GM20431 (cell line): Measurements from ENCODE around the gene DVL3.
"Not testable (repeated sequence)": the region's sequence is repeated elsewhere in the genome, so short reads cannot be mapped to it uniquely, and the experiment has no call there.

Experiments
- in situ Hi-C: fragments of 300-500 bp; cut with MseI, MboI; formaldehyde crosslinking; loops from one replicate; pipeline ENCODE4 v1.15.0; 2020; ENCODE audit warnings: low sequenced_read_pairs; ENCODE audit not compliant: unreplicated experiment

DVL3 gene

GRCh38 chr3:184154885-184155643 is at the start of gene DVL3:
Gene DVL3 (plus strand): TSS chr3:184155377. CDS start chr3:184155636, 259 bp downstream.
- in situ Hi-C loops = no loop called here

- in situ Hi-C loops = no loop called here
These were observed 44.9 kb upstream of the DVL3 start for GRCh38 chr3:184110316-184110725.

- in situ Hi-C loops = no loop called here
These were observed 39.2 kb upstream of the DVL3 start for GRCh38 chr3:184116017-184116416.

DNA sequence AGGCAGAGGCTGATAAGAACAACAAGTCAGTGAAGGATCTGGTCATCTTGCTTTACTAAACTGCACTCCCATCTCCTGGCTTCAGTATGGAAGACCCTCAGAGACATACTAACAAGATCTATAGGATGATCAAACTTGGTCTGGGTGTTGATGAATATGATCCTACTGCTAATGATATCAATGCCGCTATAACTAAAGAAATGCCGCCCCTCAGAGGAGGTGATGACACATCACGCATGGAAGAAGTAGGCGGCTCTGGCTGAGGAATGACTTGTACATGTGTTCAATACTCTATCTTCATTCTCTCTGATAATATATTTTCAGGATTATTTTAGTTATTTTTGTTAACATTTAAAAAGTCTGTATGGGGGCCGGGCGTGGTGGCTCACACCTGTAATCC is 37.5 kb upstream of the DVL3 start:
- in situ Hi-C loops = no loop called here

GRCh38 chr3:184121031-184121430 is 34.1 kb upstream of the DVL3 start:
- in situ Hi-C loops = not testable (repeated sequence)

- in situ Hi-C loops = no loop called here
These were observed 29.2 kb upstream of the DVL3 start for GRCh38 chr3:184126006-184126405.

DNA sequence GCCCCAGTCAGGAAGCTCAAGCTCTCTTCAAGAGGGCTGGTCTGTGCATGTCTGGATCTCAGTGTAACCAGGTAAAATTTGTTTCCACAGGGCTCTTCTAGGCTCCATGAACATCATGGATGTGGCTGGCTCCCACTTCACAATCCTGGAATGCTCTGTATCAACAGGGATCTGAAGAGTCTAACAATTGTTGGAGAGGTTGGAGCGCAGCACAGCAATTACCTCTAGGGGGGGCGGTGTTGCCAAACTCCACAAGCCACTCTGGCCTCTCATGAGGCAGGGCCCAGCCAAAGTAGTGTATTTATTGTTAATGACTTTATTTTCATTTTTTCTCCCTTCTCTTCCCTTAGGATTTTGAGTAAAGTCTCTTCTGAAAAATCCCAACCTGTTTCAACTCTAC is 26.2 kb upstream of the DVL3 start:
- in situ Hi-C loops = no loop called here

GRCh38 chr3:184132945-184133344 is 22.2 kb upstream of the DVL3 start:
- in situ Hi-C loops = no loop called here

GRCh38 chr3:184133840-184134745 is 21.1 kb upstream of the DVL3 start:
- in situ Hi-C loops = no loop called here

- in situ Hi-C loops = no loop called here
These were observed 20.4 kb upstream of the DVL3 start for GRCh38 chr3:184134746-184135148.

DNA sequence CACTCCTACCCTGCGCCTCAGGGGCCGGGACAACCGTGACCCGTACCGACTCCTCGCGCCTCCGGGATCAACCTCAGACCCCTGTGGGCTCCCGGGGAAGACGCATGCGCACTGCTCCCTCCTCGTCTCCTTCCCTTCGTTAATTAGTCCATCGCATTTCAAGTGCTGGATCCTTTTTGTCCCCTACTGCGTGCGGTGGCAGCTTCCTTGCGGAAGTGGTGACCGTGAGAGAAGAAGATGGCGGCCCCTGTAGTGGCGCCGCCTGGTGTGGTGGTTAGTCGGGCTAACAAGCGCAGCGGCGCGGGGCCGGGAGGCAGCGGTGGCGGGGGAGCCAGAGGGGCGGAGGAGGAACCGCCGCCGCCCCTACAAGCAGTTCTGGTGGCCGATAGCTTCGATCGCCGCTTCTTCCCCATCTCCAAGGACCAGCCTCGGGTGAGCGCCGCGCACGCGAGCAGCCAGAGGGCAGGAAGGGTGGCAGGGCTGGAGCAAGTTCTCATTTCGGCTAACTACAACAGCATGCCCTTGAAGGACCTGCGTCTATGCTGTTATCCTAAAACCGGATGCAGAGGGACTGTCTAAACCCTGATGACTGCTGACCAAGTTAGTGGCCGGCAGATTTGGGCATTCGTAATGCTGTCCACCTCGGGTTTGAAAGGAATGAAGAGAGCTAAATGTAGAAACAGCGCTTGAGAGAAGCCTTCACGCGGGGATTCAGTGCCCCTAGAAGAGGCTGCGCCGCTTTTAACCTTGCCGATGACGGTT is 19.8 kb upstream of the DVL3 start, which contains the start of gene EIF2B5:
TSS of gene EIF2B5 (plus strand) at position 210 of the 762 bp plus-strand sequence. CDS start at position 238, 28 bp downstream.
- in situ Hi-C loops = no loop called here

GRCh38 chr3:184135911-184136260 is 19.3 kb upstream of the DVL3 start:
- in situ Hi-C loops = no loop called here

- in situ Hi-C loops = no loop called here
These were observed 14.7 kb upstream of the DVL3 start for GRCh38 chr3:184140436-184140835.

GRCh38 chr3:184142199-184142598 is 13.0 kb upstream of the DVL3 start:
- in situ Hi-C loops = no loop called here

DNA sequence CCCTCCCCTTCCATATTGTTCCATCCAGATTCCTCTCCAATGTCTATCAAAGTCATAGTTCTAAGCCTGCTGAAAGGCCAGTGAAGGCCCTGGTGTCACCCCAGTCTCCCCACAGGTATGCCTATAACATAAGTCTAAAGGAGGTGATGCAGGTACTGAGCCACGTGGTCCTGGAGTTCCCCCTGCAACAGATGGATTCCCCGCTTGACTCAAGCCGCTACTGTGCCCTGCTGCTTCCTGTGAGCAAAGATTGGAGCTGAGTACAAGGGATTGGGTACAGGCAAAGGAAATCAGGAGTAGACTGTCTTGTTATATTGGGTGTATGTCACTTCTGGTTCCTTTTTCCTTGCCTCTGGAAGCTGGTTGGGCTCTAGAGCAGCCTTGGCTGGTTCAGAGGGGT is 11.8 kb upstream of the DVL3 start:
- in situ Hi-C loops = no loop called here

DNA sequence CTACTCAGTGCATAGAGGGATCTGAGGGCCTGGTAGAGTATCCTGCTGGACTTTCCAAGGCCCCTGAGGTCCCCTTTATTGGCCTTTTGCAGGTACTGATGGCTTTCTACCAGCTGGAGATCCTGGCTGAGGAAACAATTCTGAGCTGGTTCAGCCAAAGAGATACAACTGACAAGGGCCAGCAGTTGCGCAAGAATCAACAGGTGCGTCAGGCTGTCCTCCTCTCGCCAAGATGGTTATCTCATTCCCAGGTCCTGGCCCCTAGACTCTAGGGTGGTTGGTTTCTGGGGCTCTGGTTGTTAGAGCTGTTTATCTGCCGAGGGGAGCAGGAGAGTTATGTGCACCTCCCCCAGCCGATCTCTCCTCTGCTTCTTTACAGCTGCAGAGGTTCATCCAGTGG is 10.7 kb upstream of the DVL3 start:
- in situ Hi-C loops = no loop called here

GRCh38 chr3:184145111-184145524 is 10.1 kb upstream of the DVL3 start:
- in situ Hi-C loops = no loop called here

GRCh38 chr3:184145751-184146270 is 9.4 kb upstream of the DVL3 start:
- in situ Hi-C loops = no loop called here

- in situ Hi-C loops = no loop called here
These were observed 7.1 kb upstream of the DVL3 start for GRCh38 chr3:184148076-184148475.

- in situ Hi-C loops = no loop called here
These were observed 6.1 kb upstream of the DVL3 start for GRCh38 chr3:184149123-184149522.
